Left ventricle myocardium inferior (tissue), 1 donor: ENCODE results near the gene HPS3. TPM values are rescaled to one million over a fixed set of nuclear protein-coding genes. Genes with fewer than 3 reads are reported as not detected.
"Not testable (repeated sequence)": the region's sequence is repeated elsewhere in the genome, so short reads cannot be mapped to it uniquely, and the experiment has no call there.

ENCODE experiments used
- DNase-seq: peaks from one replicate; pipeline ENCODE4 v3.0.0-alpha.2; 2020
- H3K27ac ChIP-seq: fragments of 200-600 bp; replicated peaks from 2 replicates; pipeline ENCODE4 v1.8.0; 2021
- H3K27me3 ChIP-seq: fragments of 200-600 bp; 2 replicates; pipeline ENCODE4 v1.8.0; 2021; ENCODE audit warnings: low read depth
- H3K36me3 ChIP-seq: fragments of 200-600 bp; 2 replicates; pipeline ENCODE4 v1.8.0; 2021
- H3K4me1 ChIP-seq: fragments of 200-600 bp; 2 replicates; pipeline ENCODE4 v1.8.0; 2021
- H3K4me3 ChIP-seq: fragments of 200-600 bp; 2 replicates; pipeline ENCODE4 v1.8.0; 2021; ENCODE audit warnings: mild to moderate bottlenecking, moderate library complexity
- H3K9me3 ChIP-seq: fragments of 200-600 bp; replicated peaks from 2 replicates; pipeline ENCODE4 v1.8.0; 2021
- CTCF ChIP-seq: fragments of 200-600 bp; IDR thresholded peaks from 2 replicates; pipeline ENCODE4 v1.8.0; 2021; ENCODE audit warnings: antibody characterized with exemption, mild to moderate bottlenecking, borderline replicate concordance
- intact Hi-C: fragments of 100-400 bp; cut with micrococcal nuclease; formaldehyde crosslinking; loops from one replicate; pipeline ENCODE4 v1.11.0; 2022
- total RNA-seq: library from RNA; stranded (reverse); fragmentation: NEBNext Ultra II Directional; extraction: Animal tissue kit (Norgen Biotek cat#: 25700); gene quantifications from one replicate; pipeline ENCODE4 v1.2.1, GENCODE V29; 2021
- donor health status: DM: no; HTN: yes; CAD: no; lungs with severe emphysema.

HPS3 gene
- total RNA-seq, 1 donor from 2014 or later = 5.6 TPM

DNA sequence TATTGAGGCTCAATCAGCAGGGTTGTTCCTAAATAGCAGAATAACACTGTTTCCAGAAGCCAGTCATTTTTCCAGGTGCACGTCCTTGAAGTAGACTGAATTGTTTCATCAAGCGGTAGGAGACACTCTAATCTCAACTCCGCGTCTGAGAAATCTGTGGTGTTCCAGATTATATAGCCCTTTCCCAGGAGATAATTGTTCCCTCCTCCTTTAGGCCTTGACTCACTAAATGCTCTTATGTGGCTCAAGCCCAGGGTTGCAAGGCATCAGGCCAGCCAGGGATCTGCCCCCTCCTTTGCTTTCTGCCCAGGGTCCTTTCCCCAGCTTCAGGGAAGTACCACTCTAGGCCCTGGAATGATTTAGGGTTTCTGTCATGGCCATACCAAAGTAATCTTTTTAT lies 37.5 kb upstream of the HPS3 start:
- no peaks in the 10 kb centered on the region for H3K9me3 ChIP-seq
- no peak overlapping the region for H3K27ac ChIP-seq
- no peak overlapping the region for H3K4me3 ChIP-seq
- no peak for TF ChIP-seq CTCF
- DNase-seq = no peak
- H3K4me1 ChIP-seq = no peaks in the 10 kb centered on the region
- H3K27me3 ChIP-seq = no peaks in the 10 kb centered on the region
- no peaks in the 10 kb centered on the region for H3K36me3 ChIP-seq
- intact Hi-C loops = no loop called here

DNA sequence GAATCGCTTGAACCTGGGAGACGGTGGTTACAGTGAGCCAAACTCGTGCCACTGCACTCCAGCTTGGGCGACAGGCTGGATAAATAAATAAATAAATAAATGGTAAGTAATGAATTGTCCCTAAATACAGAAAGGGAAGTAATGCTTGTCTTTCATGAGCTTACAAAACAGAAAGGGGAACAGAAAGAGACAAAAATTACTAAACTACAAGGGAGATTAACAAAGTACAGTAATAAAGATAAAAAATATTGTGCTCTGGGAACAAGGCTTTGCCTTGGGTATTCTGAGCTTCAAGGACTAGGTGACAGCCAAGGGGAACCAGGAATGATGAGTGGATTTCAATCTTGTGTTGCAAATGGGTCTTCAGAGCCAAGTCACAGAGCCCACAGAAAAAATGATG lies 34.0 kb upstream of the HPS3 start:
- Histone ChIP-seq H3K27me3 (no peaks in the 10 kb centered on the region), H3K4me1 (no peaks in the 10 kb centered on the region), H3K4me3 (no peak overlapping the region), H3K27ac (no peak overlapping the region), H3K36me3 (no peaks in the 10 kb centered on the region), H3K9me3 (no peaks in the 10 kb centered on the region)
- TF ChIP-seq CTCF = no peak
- no peak for DNase-seq
- intact Hi-C loops = no loop called here

- not testable (repeated sequence) for H3K4me1 ChIP-seq
These were observed 31.5 kb upstream of the HPS3 start for GRCh38 chr3:149097987-149098386.

DNA sequence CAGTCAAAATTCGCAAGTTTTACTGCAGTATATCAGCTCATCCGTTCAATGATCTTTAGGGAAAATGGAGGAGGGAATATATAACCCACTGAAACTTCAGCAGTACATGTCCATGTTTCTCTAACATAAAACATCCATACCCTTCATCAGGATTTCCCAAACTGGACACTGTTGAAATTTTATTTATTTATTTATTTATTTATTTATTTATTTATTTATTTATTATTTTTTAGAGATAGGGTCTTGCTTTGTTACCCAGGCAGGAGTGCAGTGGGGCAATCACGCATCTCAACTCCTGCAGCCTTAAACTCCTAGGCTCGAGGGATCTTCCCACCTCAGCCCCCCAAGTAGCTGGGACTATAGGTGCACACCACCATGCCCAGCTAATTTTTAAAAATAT lies 28.3 kb upstream of the HPS3 start:
- no peaks in the 10 kb centered on the region for H3K4me1 ChIP-seq
- TF ChIP-seq CTCF = no peak
- H3K27ac ChIP-seq = no peak overlapping the region
- H3K4me3 ChIP-seq = no peak overlapping the region
- DNase-seq = no peak
- H3K27me3 ChIP-seq = no peaks in the 10 kb centered on the region
- intact Hi-C loops = no loop called here
- no peaks in the 10 kb centered on the region for H3K36me3 ChIP-seq
- peaks cover 12% of the 10 kb centered on the region for H3K9me3 ChIP-seq

More at GRCh38 chr3:149097987-149098386, 31.5 kb upstream of the HPS3 start:
- H3K27me3 ChIP-seq, H3K27ac ChIP-seq, H3K36me3 ChIP-seq, DNase-seq, intact Hi-C loops, H3K9me3 ChIP-seq, H3K4me3 ChIP-seq: not testable (repeated sequence)

GRCh38 chr3:149101641-149102040 lies 27.8 kb upstream of the HPS3 start:
- Histone ChIP-seq H3K27ac (no peak overlapping the region), H3K4me1 (no peaks in the 10 kb centered on the region), H3K36me3 (no peaks in the 10 kb centered on the region), H3K27me3 (no peaks in the 10 kb centered on the region), H3K4me3 (no peak overlapping the region), H3K9me3 (peaks cover 17% of the 10 kb centered on the region)
- no peak for TF ChIP-seq CTCF
- intact Hi-C loops = no loop called here
- DNase-seq = no peak

DNA sequence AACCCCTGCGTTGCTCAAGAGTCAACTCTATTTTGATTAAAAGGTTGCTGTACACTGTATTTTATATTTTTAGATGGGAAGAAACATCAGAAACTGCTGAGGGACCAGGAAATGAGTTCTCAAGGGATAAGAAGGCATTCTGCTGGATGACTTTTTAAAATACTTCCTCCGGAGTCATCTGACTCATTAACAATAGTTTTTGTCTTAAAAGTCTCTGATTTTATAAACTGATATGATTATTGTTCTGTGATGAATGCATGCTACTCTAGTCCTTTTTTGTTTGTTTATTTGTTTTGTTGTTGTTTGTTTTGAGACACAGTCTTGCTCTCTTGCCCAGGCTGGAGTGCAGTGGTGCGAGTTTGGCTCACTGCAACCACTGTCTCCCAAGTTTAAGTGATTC lies 25.0 kb upstream of the HPS3 start:
- DNase-seq = no peak
- Histone ChIP-seq H3K27me3 (no peaks in the 10 kb centered on the region), H3K9me3 (peaks cover 17% of the 10 kb centered on the region), H3K27ac (no peak overlapping the region), H3K4me3 (no peak overlapping the region), H3K4me1 (no peaks in the 10 kb centered on the region), H3K36me3 (no peaks in the 10 kb centered on the region)
- intact Hi-C loops = no loop called here
- no peak for TF ChIP-seq CTCF
